Caco-2 (cell line): ENCODE results near the gene MAPK8IP3. TPM values are rescaled to one million over a fixed set of nuclear protein-coding genes. Genes with fewer than 3 reads are reported as not detected.
"Not testable (repeated sequence)": the region's sequence is repeated elsewhere in the genome, so short reads cannot be mapped to it uniquely, and the experiment has no call there.

Experiments used
- BruUV-seq: library from RNA; stranded (reverse); fragments of 400-500 nt; replicated peaks from 2 replicates; lab custom pipeline; 2021; lab: Mats Ljungman, UMichigan
- CTCF ChIA-PET: fragments of 300-600 bp; sonication (Branson Sonifier 250); formaldehyde crosslinking; loops from one replicate; lab custom pipeline; 2022; ENCODE audit warnings: antibody characterized with exemption; lab: Charles Lee
- POLR2A ChIA-PET: fragments of 300-600 bp; sonication (Branson Sonifier 250); formaldehyde crosslinking; loops from one replicate; lab custom pipeline; 2022; ENCODE audit warnings: antibody characterized with exemption; lab: Charles Lee
- DNase-seq, 2 experiments: peaks; one replicate each; pipeline versions ENCODE4 v3.0.0 to v3.0.0-alpha.2; 2020 to 2022
- H3K27me3 ChIP-seq: replicated peaks from 2 replicates; pipeline ENCODE4 v1.6.0; 2011; ENCODE audit warnings: low read length; ENCODE audit not compliant: control insufficient read depth, insufficient read depth
- H3K36me3 ChIP-seq: 2 replicates; pipeline ENCODE4 v1.5.1; 2011; ENCODE audit warnings: low read length; ENCODE audit not compliant: control insufficient read depth, insufficient read depth
- H3K4me1 ChIP-seq: fragments of 250-450 bp; sonication (Bioruptor Pico); 2 replicates; pipeline ENCODE4 v1.5.1; 2020; ENCODE audit warnings: mild to moderate bottlenecking
- H3K4me3 ChIP-seq: 2 replicates; pipeline ENCODE4 v1.5.1; 2011; ENCODE audit warnings: low read depth, mild to moderate bottlenecking, control low read depth, low read length
- H3K9me3 ChIP-seq: fragments of 250-450 bp; sonication (Bioruptor Pico); 2 replicates; pipeline ENCODE4 v1.5.1; 2020; ENCODE audit warnings: mild to moderate bottlenecking, moderate library complexity
- H3K27ac Mint-ChIP-seq: one replicate; pipeline ENCODE4 v1.8.0; 2022; ENCODE audit warnings: mixed read lengths; ENCODE audit not compliant: unreplicated experiment
- H3K27me3 Mint-ChIP-seq: one replicate; pipeline ENCODE4 v1.8.0; 2022; ENCODE audit warnings: mixed read lengths; ENCODE audit not compliant: insufficient read depth, unreplicated experiment
- H3K36me3 Mint-ChIP-seq: one replicate; pipeline ENCODE4 v1.8.0; 2022; ENCODE audit warnings: mild to moderate bottlenecking, mixed read lengths; ENCODE audit not compliant: insufficient read depth, unreplicated experiment
- H3K4me1 Mint-ChIP-seq: one replicate; pipeline ENCODE4 v1.8.0; 2022; ENCODE audit warnings: low read depth, mixed read lengths; ENCODE audit not compliant: unreplicated experiment
- H3K4me3 Mint-ChIP-seq: one replicate; pipeline ENCODE4 v1.8.0; 2022; ENCODE audit warnings: mild to moderate bottlenecking, moderate library complexity, mixed read lengths; ENCODE audit not compliant: unreplicated experiment
- H3K9me3 Mint-ChIP-seq: one replicate; pipeline ENCODE4 v1.8.0; 2022; ENCODE audit warnings: mixed read lengths; ENCODE audit not compliant: unreplicated experiment
- CTCF ChIP-seq, 2 experiments: fragments of 200-600 bp in 1 of 2; IDR thresholded peaks; 1 replicate in 1 of 2; 2 replicates in 1 of 2; pipeline versions ENCODE4 v1.5.1 to v1.8.0; 2011 to 2022; ENCODE audit warnings: antibody characterized with exemption in 1 of 2, control low read depth in 1 of 2, inconsistent platforms in 1 of 2, low read depth in 1 of 2, low read length in 1 of 2, mild to moderate bottlenecking in 1 of 2, moderate library complexity in 1 of 2; ENCODE audit not compliant: insufficient read depth in 1 of 2, severe bottlenecking in 1 of 2, unreplicated experiment in 1 of 2
- intact Hi-C: fragments of 100-400 bp; cut with micrococcal nuclease; formaldehyde crosslinking; loops from one replicate; pipeline ENCODE4 v1.10.0; 2022; ENCODE audit not compliant: unreplicated experiment
- total RNA-seq: library from RNA; stranded (reverse); gene quantifications from 2 replicates; pipeline ENCODE4 v1.2.3, GENCODE V29; 2022

MAPK8IP3 gene
- total RNA-seq, 1 experiment from 2014 or later = 60.5 TPM

DNA sequence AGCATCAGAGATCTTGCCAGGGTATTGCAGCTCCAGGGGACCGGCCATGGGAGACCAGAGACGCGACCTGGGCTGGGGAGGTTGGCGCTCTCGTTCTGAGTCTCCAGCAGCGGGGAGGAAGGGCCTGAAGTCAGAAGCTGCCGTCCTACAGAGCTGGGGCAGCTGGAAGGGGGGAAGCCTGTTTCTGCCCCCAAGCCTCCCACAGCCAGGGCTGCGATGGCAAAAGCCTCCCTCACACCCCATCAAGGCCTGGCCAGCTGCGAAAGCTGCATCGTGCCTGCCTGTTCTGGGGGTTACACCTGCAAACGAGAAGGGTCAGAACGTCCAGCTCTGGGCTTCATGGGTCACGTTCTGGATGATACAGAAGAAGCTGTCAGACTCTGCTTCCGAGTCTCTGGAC lies 26.1 kb downstream of the MAPK8IP3 start:
- no peak for DNase-seq
- Mint-ChIP-seq H3K4me3 (no peak overlapping the region), H3K27ac (no peak overlapping the region), H3K27me3 (no peaks in the 10 kb centered on the region), H3K9me3 (no peaks in the 10 kb centered on the region), H3K36me3 (peaks cover 21% of the 10 kb centered on the region), H3K4me1 (no peaks in the 10 kb centered on the region)
- no peaks in the 10 kb centered on the region for H3K27me3 ChIP-seq
- no peak overlapping the region for H3K4me3 ChIP-seq
- CTCF ChIA-PET = no interaction called here
- no peak for TF ChIP-seq CTCF (IDR thresholded peaks at IDR 0.05; ENCODE audit: insufficient read depth in 1 of 2, low read depth in 1 of 2, low read length in 1 of 2, severe bottlenecking in 1 of 2, unreplicated experiment in 1 of 2)
- no peaks in the 10 kb centered on the region for H3K4me1 ChIP-seq
- H3K9me3 ChIP-seq = peaks cover 5% of the 10 kb centered on the region; the same call in 1 of the 2 replicates
- BruUV-seq = no TSS peak
- POLR2A ChIA-PET = no interaction called here
- intact Hi-C loops = no loop called here
- H3K36me3 ChIP-seq = no peaks in the 10 kb centered on the region; the same call in none of the 2 replicates

- H3K27me3 Mint-ChIP-seq, H3K36me3 ChIP-seq, H3K9me3 Mint-ChIP-seq, DNase-seq, POLR2A ChIA-PET, H3K27ac Mint-ChIP-seq, BruUV-seq, H3K4me1 Mint-ChIP-seq, H3K27me3 ChIP-seq, intact Hi-C loops, H3K4me3 Mint-ChIP-seq, CTCF ChIA-PET, H3K9me3 ChIP-seq, H3K4me3 ChIP-seq, H3K4me1 ChIP-seq: not testable (repeated sequence)
- H3K36me3 Mint-ChIP-seq = peaks cover 17% of the 10 kb centered on the region
Measured at GRCh38 chr16:1732551-1732987, 26.6 kb downstream of the MAPK8IP3 start.

- BruUV-seq = no TSS peak
- Mint-ChIP-seq H3K36me3 (peaks cover 10% of the 10 kb centered on the region), H3K4me1 (no peaks in the 10 kb centered on the region), H3K27ac (no peak overlapping the region), H3K27me3 (no peaks in the 10 kb centered on the region), H3K9me3 (no peaks in the 10 kb centered on the region), H3K4me3 (no peak overlapping the region)
- ChIA-PET POLR2A (no interaction called here), CTCF (no interaction called here)
- Histone ChIP-seq H3K4me1 (no peaks in the 10 kb centered on the region), H3K4me3 (no peak overlapping the region), H3K36me3 (no peaks in the 10 kb centered on the region; the same call in none of the 2 replicates), H3K27me3 (no peaks in the 10 kb centered on the region), H3K9me3 (peaks cover 5% of the 10 kb centered on the region; the same call in 1 of the 2 replicates)
- intact Hi-C loops = no loop called here
- no peak for TF ChIP-seq CTCF (IDR thresholded peaks at IDR 0.05; ENCODE audit: insufficient read depth in 1 of 2, low read depth in 1 of 2, low read length in 1 of 2, severe bottlenecking in 1 of 2, unreplicated experiment in 1 of 2)
- DNase-seq = no peak
Measured at GRCh38 chr16:1734123-1734522, 28.1 kb downstream of the MAPK8IP3 start.

GRCh38 chr16:1734816-1735215 lies 28.8 kb downstream of the MAPK8IP3 start:
- H3K4me1 ChIP-seq = no peaks in the 10 kb centered on the region
- DNase-seq = no peak
- peaks cover 5% of the 10 kb centered on the region; the same call in 1 of the 2 replicates for H3K9me3 ChIP-seq
- H3K27me3 ChIP-seq = no peaks in the 10 kb centered on the region
- TF ChIP-seq CTCF (IDR thresholded peaks at IDR 0.05; ENCODE audit: insufficient read depth in 1 of 2, low read depth in 1 of 2, low read length in 1 of 2, severe bottlenecking in 1 of 2, unreplicated experiment in 1 of 2) = no peak
- Mint-ChIP-seq H3K4me3 (no peak overlapping the region), H3K4me1 (no peaks in the 10 kb centered on the region), H3K36me3 (peaks cover 10% of the 10 kb centered on the region), H3K27ac (no peak overlapping the region), H3K9me3 (no peaks in the 10 kb centered on the region), H3K27me3 (no peaks in the 10 kb centered on the region)
- no TSS peak for BruUV-seq
- ChIA-PET POLR2A (no interaction called here), CTCF (no interaction called here)
- H3K36me3 ChIP-seq = no peaks in the 10 kb centered on the region; the same call in none of the 2 replicates
- no peak overlapping the region for H3K4me3 ChIP-seq
- intact Hi-C loops = no loop called here
